IPS-20b (cell line): ENCODE results near the gene COL6A3.

Source experiments
- H3K27ac ChIP-seq: one replicate; pipeline ENCODE4 v1.5.1; 2013; ENCODE audit warnings: low read length
- H3K27me3 ChIP-seq: 2 replicates; pipeline ENCODE4 v1.6.1; 2013; ENCODE audit warnings: mild to moderate bottlenecking, low read length, inconsistent platforms; ENCODE audit not compliant: insufficient read depth
- H3K36me3 ChIP-seq: 2 replicates; pipeline ENCODE4 v1.6.1; 2013; ENCODE audit warnings: low read depth, mild to moderate bottlenecking, inconsistent platforms, low read length, moderate library complexity; ENCODE audit not compliant: insufficient read depth
- H3K4me1 ChIP-seq: 2 replicates; pipeline ENCODE4 v1.6.1; 2013; ENCODE audit warnings: mild to moderate bottlenecking, control low read depth, inconsistent platforms, low read length, moderate library complexity; ENCODE audit not compliant: insufficient read depth
- H3K4me3 ChIP-seq: 2 replicates; pipeline ENCODE4 v1.5.1; 2013; ENCODE audit warnings: mild to moderate bottlenecking, low read length, inconsistent platforms
- H3K9ac ChIP-seq: 2 replicates; pipeline ENCODE4 v1.6.1; 2013; ENCODE audit warnings: low read depth, mild to moderate bottlenecking, inconsistent platforms, low read length, moderate library complexity
- H3K9me3 ChIP-seq: 2 replicates; pipeline ENCODE4 v1.6.1; 2013; ENCODE audit warnings: mild to moderate bottlenecking, low read depth, low read length, inconsistent platforms; ENCODE audit not compliant: insufficient read depth

Gene COL6A3

DNA sequence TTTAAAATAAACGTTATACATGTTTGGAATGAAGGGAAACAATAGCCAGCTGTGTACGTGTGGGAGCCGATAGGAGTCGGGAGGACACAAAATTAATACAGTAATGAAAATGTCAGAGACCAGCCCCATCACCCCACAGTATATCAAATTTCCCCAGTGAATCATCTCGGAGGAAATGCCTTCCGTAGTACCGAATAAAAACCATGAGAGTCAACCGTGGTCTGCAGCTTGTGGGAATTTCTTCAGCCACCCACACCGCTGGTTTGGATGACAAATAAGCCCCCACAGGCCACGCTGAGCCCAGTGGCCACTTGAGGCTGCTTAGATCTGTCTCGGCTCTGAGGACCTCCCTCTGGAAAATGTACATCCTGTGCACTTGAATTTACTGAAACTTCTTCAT lies 133.7 kb downstream of the COL6A3 start:
- H3K9ac ChIP-seq, result no peak overlapping the region
- no peak overlapping the region for H3K4me3 ChIP-seq
- H3K27ac ChIP-seq, result no peak overlapping the region
- no peaks in the 10 kb centered on the region for H3K36me3 ChIP-seq
- no peaks in the 10 kb centered on the region for H3K4me1 ChIP-seq
- H3K27me3 ChIP-seq, result no peaks in the 10 kb centered on the region
- H3K9me3 ChIP-seq, result no peaks in the 10 kb centered on the region

DNA sequence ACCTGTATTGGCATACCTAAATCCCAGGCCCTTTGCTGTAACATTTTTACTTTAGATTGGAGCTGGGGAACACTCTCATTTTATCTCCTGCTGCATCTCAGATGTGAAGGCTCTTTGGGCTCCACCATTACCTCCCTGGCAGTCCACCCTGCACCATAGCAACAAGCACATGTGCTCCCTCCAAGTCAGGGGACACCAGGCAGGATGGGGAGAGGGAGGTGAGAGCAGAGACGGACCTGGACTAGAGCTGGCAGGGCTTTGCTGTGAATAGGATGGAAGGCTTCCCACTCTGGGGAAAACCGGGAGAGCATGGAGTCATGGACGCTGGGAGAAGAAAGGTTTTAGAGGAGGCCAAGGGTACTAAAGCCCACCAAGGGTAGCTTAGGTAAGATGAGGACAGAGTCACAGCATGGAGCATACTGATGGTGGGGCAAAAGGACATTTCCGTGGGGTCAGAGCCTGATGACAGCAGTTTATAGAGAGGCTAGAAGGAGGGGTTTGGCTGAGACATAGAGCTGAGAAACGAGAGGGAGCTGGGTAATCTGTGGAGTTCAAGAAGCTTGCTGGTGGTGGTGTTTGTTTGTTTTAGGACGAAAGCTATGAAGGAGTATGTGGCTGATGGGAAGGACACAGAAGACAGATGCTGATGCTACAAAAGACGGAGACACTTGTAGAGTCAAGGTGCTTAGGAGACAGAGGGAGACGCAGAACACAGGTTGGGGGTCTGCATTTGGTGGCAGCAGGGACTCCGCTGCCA lies 134.8 kb downstream of the COL6A3 start:
- H3K4me3 ChIP-seq, result no peak overlapping the region

DNA sequence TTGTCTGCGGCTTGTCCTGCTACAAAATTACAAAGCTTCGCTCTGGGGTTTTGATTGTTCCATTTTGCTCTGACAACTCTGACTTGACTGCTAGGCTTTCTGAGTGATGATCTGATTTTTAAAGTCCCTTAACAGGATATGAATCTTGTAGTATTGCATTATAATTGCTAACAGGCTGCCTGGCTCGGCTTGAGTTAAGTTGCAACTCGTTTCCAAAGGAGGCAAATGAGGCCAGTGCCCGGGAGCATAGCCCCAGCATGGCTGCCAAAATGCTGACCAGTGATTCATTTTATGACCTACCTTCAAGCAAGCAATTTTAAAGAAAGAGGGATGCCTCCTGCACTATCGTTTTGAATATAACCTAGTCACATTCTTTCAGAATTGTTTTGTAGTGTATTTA lies 135.4 kb downstream of the COL6A3 start:
- H3K9ac ChIP-seq, result no peak overlapping the region
- H3K4me3 ChIP-seq, result no peak overlapping the region
- no peaks in the 10 kb centered on the region for H3K4me1 ChIP-seq
- H3K9me3 ChIP-seq, result no peaks in the 10 kb centered on the region
- H3K36me3 ChIP-seq, result no peaks in the 10 kb centered on the region
- no peaks in the 10 kb centered on the region for H3K27me3 ChIP-seq
- no peak overlapping the region for H3K27ac ChIP-seq

More for the DNA sequence above, 134.8 kb downstream of the COL6A3 start:
- H3K27me3 ChIP-seq, result no peaks in the 10 kb centered on the region
- H3K36me3 ChIP-seq, result no peaks in the 10 kb centered on the region
- no peaks in the 10 kb centered on the region for H3K9me3 ChIP-seq
- no peak overlapping the region for H3K27ac ChIP-seq
- H3K4me1 ChIP-seq, result no peaks in the 10 kb centered on the region
- no peak overlapping the region for H3K9ac ChIP-seq

DNA sequence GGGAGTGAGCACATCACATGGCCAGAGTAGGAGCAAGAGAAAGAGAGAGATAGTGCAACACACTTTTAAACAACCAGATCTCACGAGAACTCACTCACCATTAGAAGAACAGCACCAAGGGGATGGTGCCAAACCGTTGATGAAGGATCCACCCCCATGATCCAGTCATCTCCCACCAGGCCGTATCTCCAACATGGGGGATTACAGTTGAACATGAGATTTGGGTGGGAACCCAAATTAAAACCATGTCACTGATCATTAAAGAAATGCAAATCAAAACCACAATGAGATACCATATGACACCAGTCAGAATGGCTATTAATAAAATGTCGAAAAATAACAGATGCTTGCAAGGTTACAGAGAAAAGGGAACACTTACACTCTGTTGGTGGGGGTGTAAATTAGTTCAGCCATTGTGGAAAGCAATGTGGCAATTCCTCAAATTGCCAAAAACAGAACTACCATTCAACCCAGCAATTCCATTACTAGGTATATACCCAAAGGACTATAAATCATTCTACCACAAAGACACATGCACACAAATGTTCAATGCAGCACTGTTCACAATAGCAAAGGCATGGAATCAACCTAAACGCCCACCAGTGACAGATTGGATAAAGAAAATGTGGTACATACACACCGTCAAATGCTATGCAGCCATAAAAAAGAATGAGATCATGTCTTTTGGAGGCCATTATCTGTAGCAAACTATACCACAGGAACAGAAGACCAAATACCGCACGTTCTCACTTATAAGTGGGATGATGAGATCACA lies 137.1 kb downstream of the COL6A3 start:
- H3K27me3 ChIP-seq, result no peaks in the 10 kb centered on the region
- no peak overlapping the region for H3K4me3 ChIP-seq
- no peaks in the 10 kb centered on the region for H3K4me1 ChIP-seq
- H3K9ac ChIP-seq, result no peak overlapping the region
- no peaks in the 10 kb centered on the region for H3K9me3 ChIP-seq
- no peaks in the 10 kb centered on the region for H3K36me3 ChIP-seq
- H3K27ac ChIP-seq, result no peak overlapping the region
